Raji (cell line): Measurements from ENCODE around the gene RHBDD3.

Experiments used
- POLR2A ChIP-seq: IDR thresholded peaks from 2 replicates; pipeline ENCODE4 v1.6.1; 2011; ENCODE audit warnings: low read depth, low read length, control low read depth; ENCODE audit not compliant: insufficient read depth

The RHBDD3 gene

GRCh38 chr22:29224121-29224858 is 43.5 kb downstream of the RHBDD3 start:
- TF ChIP-seq POLR2A: no peak

- TF ChIP-seq POLR2A: no peak
Measured at GRCh38 chr22:29219881-29220670, 47.7 kb downstream of the RHBDD3 start.

- no peak for TF ChIP-seq POLR2A
Measured at GRCh38 chr22:29218758-29219408, 48.9 kb downstream of the RHBDD3 start.

- TF ChIP-seq POLR2A: no peak
Measured at GRCh38 chr22:29217827-29218757, 49.7 kb downstream of the RHBDD3 start.

GRCh38 chr22:29216873-29217666 is 50.7 kb downstream of the RHBDD3 start:
- no peak for TF ChIP-seq POLR2A

GRCh38 chr22:29216011-29216872 is 51.5 kb downstream of the RHBDD3 start:
- no peak for TF ChIP-seq POLR2A

GRCh38 chr22:29215012-29215860 is 52.5 kb downstream of the RHBDD3 start:
- TF ChIP-seq POLR2A: no peak

GRCh38 chr22:29214232-29214631 is 53.5 kb downstream of the RHBDD3 start:
- no peak for TF ChIP-seq POLR2A

- TF ChIP-seq POLR2A: no peak
Measured at GRCh38 chr22:29213493-29213892, 54.3 kb downstream of the RHBDD3 start.

- no peak for TF ChIP-seq POLR2A
Measured at GRCh38 chr22:29212743-29213142, 55.0 kb downstream of the RHBDD3 start.

- no peak for TF ChIP-seq POLR2A
Measured at GRCh38 chr22:29211466-29211865, 56.3 kb downstream of the RHBDD3 start.

GRCh38 chr22:29211066-29211465 is 56.7 kb downstream of the RHBDD3 start:
- TF ChIP-seq POLR2A: no peak
